ENCODE results near the gene ZWINT. TPM values are rescaled to one million over a fixed set of nuclear protein-coding genes. Genes with fewer than 3 reads are reported as not detected.

The ZWINT gene
- total and polyA plus RNA-seq, 8 donors, result 15.3 to 89.0 (median 50.6) TPM

GRCh38 chr10:56346845-56347415 lies 14.1 kb downstream of the ZWINT start:
- no peaks in the 10 kb centered on the region for H3K27me3 ChIP-seq

GRCh38 chr10:56341612-56342011 lies 19.4 kb downstream of the ZWINT start:
- ATAC-seq (no peak), DNase-seq (no peak)
- intact Hi-C loops (cut with DNase I), result no loop called here
- Histone ChIP-seq H3K27ac (no peak overlapping the region), H3K27me3 (no peaks in the 10 kb centered on the region), H3K36me3 (no peaks in the 10 kb centered on the region), H3K9me3 (peaks cover 0 to 14% of the 10 kb centered on the region in 2 donors), H3K4me3 (no peak overlapping the region), H3K4me1 (no peaks in the 10 kb centered on the region)
- no peak for TF ChIP-seq CTCF (IDR thresholded peaks at IDR 0.05)

More at GRCh38 chr10:56346845-56347415, 14.1 kb downstream of the ZWINT start:
- TF ChIP-seq CTCF (IDR thresholded peaks at IDR 0.05), result no peak
- Histone ChIP-seq H3K27ac (no peak overlapping the region), H3K36me3 (no peaks in the 10 kb centered on the region), H3K4me1 (no peaks in the 10 kb centered on the region), H3K9me3 (no peaks in the 10 kb centered on the region), H3K4me3 (no peak overlapping the region)
- no peak for ATAC-seq
- intact Hi-C loops (cut with DNase I), result no loop called here
- DNase-seq, result no peak

- no peak for ATAC-seq
- H3K4me1 ChIP-seq, result no peaks in the 10 kb centered on the region
- no peak overlapping the region for H3K27ac ChIP-seq
- TF ChIP-seq CTCF (IDR thresholded peaks at IDR 0.05), result no peak
- no peaks in the 10 kb centered on the region for H3K27me3 ChIP-seq
- no peak overlapping the region for H3K4me3 ChIP-seq
- intact Hi-C loops (cut with DNase I), result no loop called here
- no peaks in the 10 kb centered on the region for H3K36me3 ChIP-seq
- no peak for DNase-seq
- H3K9me3 ChIP-seq, result no peaks in the 10 kb centered on the region
These were observed 31.1 kb downstream of the ZWINT start for GRCh38 chr10:56329961-56330360.

GRCh38 chr10:56327118-56327517 lies 33.9 kb downstream of the ZWINT start:
- Histone ChIP-seq H3K4me3 (no peak overlapping the region), H3K4me1 (no peaks in the 10 kb centered on the region), H3K9me3 (no peaks in the 10 kb centered on the region), H3K27ac (no peak overlapping the region), H3K36me3 (no peaks in the 10 kb centered on the region), H3K27me3 (no peaks in the 10 kb centered on the region)
- DNase-seq, result no peak
- no peak for TF ChIP-seq CTCF (IDR thresholded peaks at IDR 0.05)
- ATAC-seq, result no peak
- intact Hi-C loops (cut with DNase I), result no loop called here

GRCh38 chr10:56319386-56319785 lies 41.7 kb downstream of the ZWINT start:
- ATAC-seq (no peak), DNase-seq (no peak)
- Histone ChIP-seq H3K27me3 (no peaks in the 10 kb centered on the region), H3K36me3 (no peaks in the 10 kb centered on the region), H3K4me1 (no peaks in the 10 kb centered on the region), H3K9me3 (peaks cover 0 to 20% of the 10 kb centered on the region in 2 donors), H3K4me3 (no peak overlapping the region), H3K27ac (no peak overlapping the region)
- intact Hi-C loops (cut with DNase I), result no loop called here
- TF ChIP-seq CTCF (IDR thresholded peaks at IDR 0.05), result no peak

Data from left lung (tissue), 10 donors.